H1 (cell line): ENCODE results near the gene BAIAP2. TPM values are rescaled to one million over a fixed set of nuclear protein-coding genes. Genes with fewer than 3 reads are reported as not detected.

Experiments used
- ATF2 ChIP-seq: IDR thresholded peaks from 2 replicates; pipeline ENCODE4 v1.6.1; 2012; ENCODE audit warnings: low read length, inconsistent platforms
- CBX8 ChIP-seq: fragments of 300-800, 300-1000 bp; sonication (generic); IDR thresholded peaks from 2 replicates; pipeline ENCODE4 v1.7.1; 2016; ENCODE audit warnings: low read depth, low read length, borderline replicate concordance
- CHD1 ChIP-seq: IDR thresholded peaks from 2 replicates; pipeline ENCODE4 v1.6.1; 2012; ENCODE audit warnings: low read depth, low read length, improper control_type of control experiment
- CTBP2 ChIP-seq: IDR thresholded peaks from 2 replicates; pipeline ENCODE4 v1.7.0; 2011; ENCODE audit warnings: borderline replicate concordance, mild to moderate bottlenecking, moderate library complexity, mixed read lengths, low read length; ENCODE audit not compliant: insufficient read depth, insufficient read length
- EP300 ChIP-seq, 2 experiments: IDR thresholded peaks; 1 replicate in 1 of 2; 2 replicates in 1 of 2; pipeline ENCODE4 v1.6.1; 2011 to 2012; ENCODE audit warnings: low read depth in 2 of 2, low read length in 2 of 2, mild to moderate bottlenecking in 2 of 2, borderline replicate concordance in 1 of 2, inconsistent platforms in 1 of 2, moderate library complexity in 1 of 2
- HDAC2 ChIP-seq, 2 experiments: fragments of 300-600 bp in 1 of 2; sonication (generic) in 1 of 2; IDR thresholded peaks; 2 replicates each; pipeline ENCODE4 v1.6.1; 2011 to 2012; ENCODE audit warnings: low read depth in 2 of 2, low read length in 2 of 2, mild to moderate bottlenecking in 2 of 2, moderate library complexity in 2 of 2, borderline replicate concordance in 1 of 2, inconsistent platforms in 1 of 2
- HDAC6 ChIP-seq: IDR thresholded peaks from one replicate; pipeline ENCODE4 v1.7.1; 2012; ENCODE audit warnings: low read depth, mild to moderate bottlenecking, inconsistent platforms, low read length, moderate library complexity
- JUND ChIP-seq: IDR thresholded peaks from 2 replicates; pipeline ENCODE4 v1.6.1; 2011; ENCODE audit warnings: mild to moderate bottlenecking, improper control_type of control experiment, low read length
- KDM5A ChIP-seq: fragments of 200-600 bp; IDR thresholded peaks from 2 replicates; pipeline ENCODE4 v1.7.1; 2012; ENCODE audit warnings: mild to moderate bottlenecking, low read length, inconsistent platforms, mixed read lengths
- NRF1 ChIP-seq: IDR thresholded peaks from 2 replicates; pipeline ENCODE4 v1.6.1; 2011; ENCODE audit warnings: mild to moderate bottlenecking, low read depth, low read length, improper control_type of control experiment
- POLR2A ChIP-seq, 2 experiments: IDR thresholded peaks; 1 replicate in 1 of 2; 2 replicates in 1 of 2; pipeline ENCODE4 v1.6.1; 2011; ENCODE audit warnings: low read depth in 2 of 2, low read length in 2 of 2, mild to moderate bottlenecking in 2 of 2; ENCODE audit errors: control extremely low read depth in 1 of 2
- RBBP5 ChIP-seq: IDR thresholded peaks from 2 replicates; pipeline ENCODE4 v1.7.1; 2012; ENCODE audit warnings: low read depth, mild to moderate bottlenecking, inconsistent platforms, low read length, moderate library complexity, borderline replicate concordance
- RNF2 ChIP-seq: fragments of 200-900, 300-1000 bp; sonication (generic); IDR thresholded peaks from 2 replicates; pipeline ENCODE4 v1.7.1; 2016; ENCODE audit warnings: borderline replicate concordance, low read depth, mild to moderate bottlenecking, antibody characterized with exemption, low read length; ENCODE audit not compliant: poor library complexity, severe bottlenecking; ENCODE audit errors: missing control alignments
- SIN3A ChIP-seq, 2 experiments: IDR thresholded peaks in 1 of 2; conservative IDR thresholded peaks in 1 of 2; 2 replicates each; pipeline ENCODE4 v1.6.1; 2011 to 2012; ENCODE audit warnings: low read length in 2 of 2, improper control_type of control experiment in 1 of 2, low read depth in 1 of 2, mild to moderate bottlenecking in 1 of 2
- SP1 ChIP-seq: IDR thresholded peaks from 2 replicates; pipeline ENCODE4 v1.6.1; 2011; ENCODE audit warnings: low read depth, low read length
- SP4 ChIP-seq: IDR thresholded peaks from 2 replicates; pipeline ENCODE4 v1.6.1; 2012; ENCODE audit warnings: low read length, inconsistent platforms
- SRF ChIP-seq: IDR thresholded peaks from 2 replicates; pipeline ENCODE4 v1.6.1; 2011; ENCODE audit warnings: mild to moderate bottlenecking, low read depth, low read length, moderate library complexity
- SUZ12 ChIP-seq: fragments of 200-600 bp; sonication (generic); IDR thresholded peaks from 2 replicates; pipeline ENCODE4 v1.6.1; 2012; ENCODE audit warnings: mild to moderate bottlenecking, inconsistent platforms, low read length, moderate library complexity, mixed read lengths
- USF2 ChIP-seq: IDR thresholded peaks from 2 replicates; pipeline ENCODE4 v1.6.1; 2011; ENCODE audit warnings: low read length, improper control_type of control experiment
- polyA plus RNA-seq, 7 experiments: library from polyadenylated mRNA; depleted of rRNA in 3 of 7; stranded (reverse) in 5 of 7; unstranded in 2 of 7; fragments of >200 nt in 5 of 7; fragments of 200-250 nt in 2 of 7; gene quantifications; 1 replicate in 5 of 7; 2 replicates in 1 of 7; 4 replicates in 1 of 7; pipeline versions ENCODE4 v1.2.1 to v1.2.3, GENCODE V29; 2011 to 2013; ENCODE audit warnings: missing spikeins in 2 of 7, mixed read lengths in 2 of 7
- total RNA-seq: library from RNA; stranded (reverse); fragmentation: NEBNext Ultra II Directional; extraction: Animal tissue kit (Norgen Biotek cat#: 25700); gene quantifications from 2 replicates; pipeline ENCODE4 v1.2.1, GENCODE V29; 2021

BAIAP2 gene
- total and polyA plus RNA-seq, 2 of the 8 experiments (the other 6 are each of a cell fraction or from before 2014, with no cell fraction given), result 10.0 to 22.8 TPM

DNA sequence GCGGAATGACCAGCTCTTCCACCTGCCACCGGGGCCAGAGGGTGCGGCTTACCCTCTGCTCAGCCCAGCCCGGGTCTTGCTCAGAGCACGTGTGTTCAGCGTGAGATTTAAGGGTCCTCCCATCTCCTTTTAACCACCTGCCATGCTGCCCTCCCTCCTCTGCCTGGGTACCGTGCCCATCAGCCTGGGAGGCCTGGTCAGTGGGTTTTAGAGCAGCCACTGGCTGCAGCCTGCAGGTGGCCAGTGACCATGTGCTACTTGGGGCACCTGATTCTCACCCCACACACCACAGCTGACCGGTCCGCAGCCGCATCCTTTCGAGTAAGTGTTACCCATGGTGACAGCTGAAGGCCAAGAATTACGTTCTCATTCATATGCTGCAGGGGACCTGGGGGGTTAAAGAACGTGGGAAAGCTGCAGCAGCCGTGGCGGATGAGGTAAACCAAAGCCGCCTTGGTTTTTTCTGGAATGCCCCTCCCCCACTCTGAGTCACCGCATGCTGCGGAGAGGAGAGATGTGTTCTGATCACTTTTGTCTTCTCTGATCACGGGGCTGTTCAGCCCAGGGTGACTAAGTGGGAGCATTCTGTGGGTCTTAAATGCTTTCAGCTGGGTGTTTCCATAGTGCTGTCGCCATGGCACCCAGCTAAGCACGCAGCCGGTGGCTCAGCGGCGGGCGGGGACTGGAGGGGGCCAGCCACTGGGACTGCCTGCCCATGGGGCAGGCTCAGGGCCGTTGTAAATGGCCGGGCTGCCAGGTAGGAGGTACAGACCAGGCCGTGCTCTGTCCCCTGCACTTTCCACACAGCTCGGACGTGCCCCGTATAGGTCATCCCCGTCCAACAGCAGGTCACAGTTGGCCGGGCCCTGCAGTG is 59.8 kb downstream of the BAIAP2 start (continued):
- TF ChIP-seq RBBP5 (no peak), SP1 (peak; percentile 79), RNF2 (no peak), SRF (no peak), SIN3A (conservative IDR thresholded peaks at IDR 0.05 in 1 of 2, IDR thresholded peaks at IDR 0.05 in 1 of 2; ENCODE audit: low read depth in 1 of 2, low read length in 2 of 2) (peak; percentile 24 to 67; a peak in 1 of 4 replicates), POLR2A (IDR thresholded peaks at IDR 0.05; ENCODE audit: control extremely low read depth in 1 of 2, low read depth in 2 of 2, low read length in 2 of 2) (no peak), CHD1 (no peak), JUND (peak; percentile 95), USF2 (peak; percentile 38; the same call in 1 of the 2 replicates), KDM5A (no peak), HDAC6 (no peak), SP4 (no peak), EP300 (IDR thresholded peaks at IDR 0.05; ENCODE audit: borderline replicate concordance in 1 of 2, low read depth in 2 of 2, low read length in 2 of 2) (peak in 1 of 2 experiments; percentile 46; a peak in 1 of 3 replicates), CBX8 (no peak), HDAC2 (IDR thresholded peaks at IDR 0.05; ENCODE audit: borderline replicate concordance in 1 of 2, low read depth in 2 of 2, low read length in 2 of 2) (no peak), ATF2 (peak; percentile 92), SUZ12 (no peak), NRF1 (no peak), CTBP2 (peak; percentile 39)
